HCT116 (cell line): ENCODE results near the gene NDE1.
"Not testable (repeated sequence)": the region's sequence is repeated elsewhere in the genome, so short reads cannot be mapped to it uniquely, and the experiment has no call there.

Experiments
- ATF3 ChIP-seq: IDR thresholded peaks from 2 replicates; pipeline ENCODE4 v1.6.1; 2012
- CTCF ChIP-seq, 3 experiments: fragments of 200-600 bp in 1 of 3; sonication (generic) in 1 of 3; IDR thresholded peaks in 2 of 3; conservative IDR thresholded peaks in 1 of 3; 2 replicates each; pipeline ENCODE4 v1.5.1; 2012 to 2017; ENCODE audit warnings: low read depth in 2 of 3, low read length in 2 of 3, antibody characterized with exemption in 1 of 3, borderline replicate concordance in 1 of 3, control low read depth in 1 of 3, mild to moderate bottlenecking in 1 of 3, mixed read lengths in 1 of 3, mixed run types in 1 of 3, moderate library complexity in 1 of 3; ENCODE audit not compliant: insufficient read depth in 1 of 3
- POLR2A ChIP-seq: IDR thresholded peaks from 2 replicates; pipeline ENCODE4 v1.7.0; 2011; ENCODE audit warnings: borderline replicate concordance; ENCODE audit not compliant: insufficient read depth, insufficient read length; ENCODE audit errors: extremely low read depth

GRCh38 chr16:15655561-15655960, 5.5 kb downstream of the NDE1 start:
- TF ChIP-seq POLR2A; ATF3; CTCF (IDR thresholded peaks at IDR 0.05 in 2 of 3, conservative IDR thresholded peaks at IDR 0.05 in 1 of 3; ENCODE audit: borderline replicate concordance in 1 of 3, insufficient read depth in 1 of 3, low read depth in 2 of 3, low read length in 2 of 3): not testable (repeated sequence)
